Large intestine (tissue), 3 donors: ENCODE data around the gene SORCS2. TPM values are rescaled to one million over a fixed set of nuclear protein-coding genes. Genes with fewer than 3 reads are reported as not detected.
"Not testable (repeated sequence)": the region's sequence is repeated elsewhere in the genome, so short reads cannot be mapped to it uniquely, and the experiment has no call there.

ENCODE experiments used
- DNase-seq, 2 donors: peaks; one replicate each; pipeline versions ENCODE4 v3.0.0 to v3.0.0-alpha.2; 2013
- H3K27ac ChIP-seq: one replicate; pipeline ENCODE4 v1.5.1; 2013; ENCODE audit warnings: low read length
- H3K27me3 ChIP-seq: 2 replicates; pipeline ENCODE4 v1.6.1; 2013; ENCODE audit warnings: low read length; ENCODE audit not compliant: control insufficient read depth, insufficient read depth
- H3K36me3 ChIP-seq: 2 replicates; pipeline ENCODE4 v1.6.1; 2013; ENCODE audit warnings: low read length; ENCODE audit not compliant: control insufficient read depth, insufficient read depth
- H3K4me1 ChIP-seq: one replicate; pipeline ENCODE4 v1.6.1; 2013; ENCODE audit warnings: low read length; ENCODE audit not compliant: control insufficient read depth, insufficient read depth
- H3K4me3 ChIP-seq: one replicate; pipeline ENCODE4 v1.5.1; 2013; ENCODE audit warnings: low read length
- H3K9me3 ChIP-seq: one replicate; pipeline ENCODE4 v1.6.1; 2013; ENCODE audit warnings: mild to moderate bottlenecking, low read depth, low read length, moderate library complexity; ENCODE audit not compliant: control insufficient read depth
- WGBS: methylation state at CpG from one replicate; pipeline ENCODE4 v1.1.5; 2013; ENCODE audit warnings: low lambda C conversion rate; ENCODE audit not compliant: insufficient coverage; 5-methylcytosine and 5-hydroxymethylcytosine counted together
- polyA plus RNA-seq: library from polyadenylated mRNA; unstranded; fragments of 120-200 nt; gene quantifications from one replicate; pipeline ENCODE4 v1.2.1, GENCODE V29; 2013

Gene SORCS2
- polyA plus RNA-seq, 1 donor = 3.6 TPM

DNA sequence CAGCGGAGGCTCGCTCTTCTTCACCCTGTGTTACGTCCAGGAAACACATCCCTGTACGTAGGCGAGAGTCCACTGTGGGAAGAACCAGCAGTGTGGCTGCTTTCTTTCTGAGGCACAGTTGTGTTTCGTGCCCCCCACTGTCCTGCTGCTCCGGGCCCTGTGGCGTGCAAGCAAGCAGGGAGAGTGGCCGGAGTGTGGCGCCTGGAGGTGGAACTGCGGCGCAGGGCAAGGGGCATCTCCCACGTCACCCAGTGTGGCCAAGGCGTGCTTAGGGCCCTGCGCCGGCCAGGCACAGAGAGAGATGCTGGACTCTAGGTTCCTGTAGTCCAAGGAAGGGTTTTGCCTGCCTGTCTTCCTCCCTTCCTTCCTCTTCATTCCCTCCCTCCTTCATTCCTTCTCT, 255.7 kb downstream of the SORCS2 start:
- H3K9me3 ChIP-seq = no peaks in the 10 kb centered on the region
- H3K4me3 ChIP-seq = no peak overlapping the region
- no peak overlapping the region for H3K27ac ChIP-seq
- H3K27me3 ChIP-seq = peaks cover 3% of the 10 kb centered on the region
- DNase-seq = no peak
- no peaks in the 10 kb centered on the region for H3K4me1 ChIP-seq
- no CpG with 5 or more reads among the region's 16 CpGs for WGBS
- no peaks in the 10 kb centered on the region for H3K36me3 ChIP-seq

DNA sequence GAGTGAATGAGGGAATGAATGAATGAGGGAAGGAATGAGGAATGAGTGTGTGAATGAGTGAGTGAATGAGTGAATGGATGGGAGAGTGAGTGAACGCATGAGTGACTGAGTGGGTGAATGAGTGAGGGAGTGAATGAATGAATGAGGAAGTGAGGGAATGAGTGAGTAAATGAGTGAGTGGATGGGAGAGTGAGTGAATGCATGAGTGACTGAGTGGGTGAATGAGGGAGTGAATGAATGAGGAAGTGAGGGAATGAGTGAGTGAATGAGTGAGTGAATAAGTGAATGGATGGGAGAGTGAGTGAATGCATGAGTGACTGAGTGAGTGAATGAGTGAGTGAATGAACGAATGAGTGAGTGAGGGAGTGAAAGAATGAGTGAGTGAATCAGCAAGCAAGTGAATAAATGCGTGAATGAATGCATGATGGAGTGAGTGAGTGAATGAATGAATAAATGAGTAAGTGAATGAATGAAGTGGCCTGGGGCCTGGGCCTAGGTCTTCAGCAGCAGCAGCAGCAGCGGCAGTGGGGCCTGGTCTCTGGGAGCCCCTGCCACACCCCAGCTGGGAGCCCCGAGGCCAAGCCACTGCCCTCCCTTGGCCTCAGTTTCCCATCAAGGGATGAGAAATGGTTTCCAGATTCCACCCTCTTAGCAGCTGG, 258.6 kb downstream of the SORCS2 start:
- no peaks in the 10 kb centered on the region for H3K4me1 ChIP-seq
- no peak overlapping the region for H3K4me3 ChIP-seq
- peaks cover 3% of the 10 kb centered on the region for H3K27me3 ChIP-seq
- no peaks in the 10 kb centered on the region for H3K36me3 ChIP-seq
- H3K9me3 ChIP-seq = no peaks in the 10 kb centered on the region
- no peak for DNase-seq
- no peak overlapping the region for H3K27ac ChIP-seq
- 77% methylated on average over 3 of the region's 5 CpGs for WGBS

DNA sequence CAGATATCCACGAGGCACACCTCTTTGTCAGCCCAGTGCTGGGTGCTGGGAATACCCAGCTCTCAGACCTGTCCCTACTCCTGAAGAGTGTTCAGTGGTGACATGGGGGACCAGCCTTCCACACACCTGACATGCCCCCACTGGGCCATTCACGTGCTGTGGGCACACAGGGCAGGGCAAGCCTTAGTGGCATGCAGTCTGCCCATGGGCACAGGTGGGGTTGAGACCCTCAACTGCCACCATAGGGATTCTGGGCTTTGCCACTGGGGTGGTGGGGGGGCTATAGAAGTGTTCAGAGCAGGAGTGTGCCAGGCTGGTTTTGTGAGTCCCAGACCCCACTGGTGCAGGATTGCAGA, 259.1 kb downstream of the SORCS2 start:
- Histone ChIP-seq H3K4me1 (no peaks in the 10 kb centered on the region), H3K27me3 (peaks cover 3% of the 10 kb centered on the region), H3K4me3 (no peak overlapping the region)

DNA sequence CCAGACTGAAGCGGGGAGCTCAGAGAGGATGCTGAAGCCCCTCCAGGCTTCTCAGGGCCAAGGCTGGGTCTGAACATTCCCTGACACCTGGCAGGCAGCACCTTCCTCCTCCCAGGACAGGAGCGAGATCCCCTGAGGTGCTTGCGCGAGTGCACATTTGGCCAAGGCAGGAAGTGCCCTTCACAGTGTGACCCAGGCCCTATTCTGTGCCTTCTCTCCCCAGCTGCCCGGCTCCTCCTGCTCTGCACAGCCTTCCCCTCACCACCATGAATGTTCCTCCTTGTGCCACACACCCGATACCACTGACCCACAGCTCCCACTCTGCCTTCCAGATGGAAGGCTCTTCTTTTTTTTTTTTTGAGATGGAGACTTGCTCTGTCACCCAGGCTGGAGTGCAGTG, 259.5 kb downstream of the SORCS2 start:
- Histone ChIP-seq H3K27me3 (peaks cover 2% of the 10 kb centered on the region), H3K4me1 (no peaks in the 10 kb centered on the region), H3K27ac (no peak overlapping the region), H3K4me3 (no peak overlapping the region), H3K36me3 (no peaks in the 10 kb centered on the region), H3K9me3 (no peaks in the 10 kb centered on the region)
- WGBS = no CpG with 5 or more reads among the region's 6 CpGs
- no peak for DNase-seq

More for the DNA sequence above, 259.1 kb downstream of the SORCS2 start:
- Histone ChIP-seq H3K9me3 (no peaks in the 10 kb centered on the region), H3K27ac (no peak overlapping the region), H3K36me3 (no peaks in the 10 kb centered on the region)
- DNase-seq = no peak
- WGBS = no CpG with 5 or more reads among the region's 2 CpGs

DNA sequence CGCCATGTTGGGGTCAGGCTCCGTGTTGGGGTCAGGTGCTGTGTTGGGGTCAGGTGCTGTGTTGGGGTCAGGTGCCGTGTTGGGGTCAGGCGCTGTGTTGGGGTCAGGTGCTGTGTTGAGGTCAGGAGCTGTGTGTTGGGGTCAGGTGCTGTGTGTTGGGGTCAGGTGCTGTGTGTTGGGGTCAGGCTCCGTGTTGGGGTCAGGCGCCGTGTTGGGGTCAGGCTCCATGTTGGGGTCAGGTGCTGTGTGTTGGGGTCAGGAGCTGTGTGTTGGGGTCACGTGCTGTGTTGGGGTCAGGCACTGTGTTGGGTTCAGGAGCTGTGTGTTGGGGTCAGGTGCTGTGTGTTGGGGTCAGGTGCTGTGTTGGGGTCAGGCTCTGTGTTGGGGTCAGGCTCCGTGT, 260.5 kb downstream of the SORCS2 start:
- H3K4me3 ChIP-seq, DNase-seq, H3K4me1 ChIP-seq, H3K36me3 ChIP-seq, H3K27ac ChIP-seq, H3K9me3 ChIP-seq, H3K27me3 ChIP-seq: not testable (repeated sequence)
- no CpG with 5 or more reads among the region's 9 CpGs for WGBS

DNA sequence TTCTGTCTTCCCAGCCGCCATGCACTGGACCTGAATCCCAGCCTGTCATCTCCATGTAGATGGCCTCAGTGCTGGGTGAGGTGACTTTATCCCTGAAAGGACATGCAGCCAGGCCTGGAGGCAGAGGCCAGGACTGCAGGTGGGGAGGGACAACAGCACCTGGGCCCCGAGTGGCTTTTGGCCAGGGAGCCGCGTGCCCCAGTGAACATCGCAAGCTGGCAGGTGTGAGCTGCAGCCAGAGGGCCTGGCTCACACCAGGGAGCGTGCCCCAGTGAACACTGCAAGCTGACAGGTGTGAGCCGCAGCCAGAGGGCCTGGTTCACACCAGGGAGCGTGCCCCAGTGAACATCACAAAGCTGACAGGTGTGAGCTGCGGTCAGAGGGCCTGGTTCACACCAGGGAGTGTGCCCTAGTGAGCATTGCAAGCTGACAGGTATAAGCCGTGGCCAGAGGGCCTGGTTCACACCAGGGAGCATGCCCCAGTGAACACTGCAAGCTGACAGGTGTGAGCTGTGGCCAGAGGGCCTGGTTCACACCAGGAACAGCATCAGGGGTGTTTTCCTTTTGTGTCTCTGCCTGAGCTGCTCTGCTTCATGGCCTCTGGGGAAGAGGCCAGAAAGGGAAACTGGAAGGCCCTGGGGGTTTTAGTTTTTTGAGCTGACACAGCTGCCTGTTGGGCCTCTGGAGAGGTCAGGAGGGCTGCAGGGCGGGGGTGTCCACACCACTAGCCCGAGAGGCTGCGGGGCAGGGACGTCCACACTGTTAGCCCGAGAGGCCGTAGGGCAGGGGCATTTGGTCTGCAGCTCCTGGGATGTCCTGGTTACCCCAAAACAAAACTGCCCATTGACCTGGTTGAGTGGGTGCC, 265.1 kb downstream of the SORCS2 start:
- H3K9me3 ChIP-seq = no peaks in the 10 kb centered on the region
- peaks cover 4% of the 10 kb centered on the region for H3K27me3 ChIP-seq
- no peak for DNase-seq
- H3K27ac ChIP-seq = no peak overlapping the region
- H3K4me3 ChIP-seq = no peak overlapping the region
- WGBS = no CpG with 5 or more reads among the region's 16 CpGs
- H3K4me1 ChIP-seq = peaks cover 4% of the 10 kb centered on the region
- H3K36me3 ChIP-seq = no peaks in the 10 kb centered on the region

DNA sequence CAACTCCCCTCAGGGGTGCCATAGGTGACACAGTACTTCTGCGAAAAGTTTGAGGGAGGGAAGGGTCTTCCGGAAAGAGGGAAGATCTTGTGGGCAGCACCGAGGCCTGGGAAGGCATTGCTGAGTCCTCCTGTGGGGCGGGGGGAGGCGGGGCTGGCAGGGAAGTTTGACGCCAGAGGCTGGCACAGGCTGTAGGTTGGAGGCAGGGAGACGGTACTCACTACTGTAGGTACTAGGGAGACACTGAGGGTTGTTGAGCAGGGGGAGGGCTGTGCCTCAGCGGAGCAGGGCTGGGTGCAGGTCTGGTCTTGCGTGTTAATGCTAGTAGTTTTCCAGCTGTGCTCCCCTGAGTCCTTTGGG, 265.7 kb downstream of the SORCS2 start:
- WGBS = no CpG with 5 or more reads among the region's 9 CpGs
- no peak overlapping the region for H3K4me3 ChIP-seq
- H3K4me1 ChIP-seq = peaks cover 5% of the 10 kb centered on the region
- H3K9me3 ChIP-seq = no peaks in the 10 kb centered on the region
- DNase-seq = no peak
- H3K36me3 ChIP-seq = no peaks in the 10 kb centered on the region
- H3K27me3 ChIP-seq = peaks cover 8% of the 10 kb centered on the region
- no peak overlapping the region for H3K27ac ChIP-seq

DNA sequence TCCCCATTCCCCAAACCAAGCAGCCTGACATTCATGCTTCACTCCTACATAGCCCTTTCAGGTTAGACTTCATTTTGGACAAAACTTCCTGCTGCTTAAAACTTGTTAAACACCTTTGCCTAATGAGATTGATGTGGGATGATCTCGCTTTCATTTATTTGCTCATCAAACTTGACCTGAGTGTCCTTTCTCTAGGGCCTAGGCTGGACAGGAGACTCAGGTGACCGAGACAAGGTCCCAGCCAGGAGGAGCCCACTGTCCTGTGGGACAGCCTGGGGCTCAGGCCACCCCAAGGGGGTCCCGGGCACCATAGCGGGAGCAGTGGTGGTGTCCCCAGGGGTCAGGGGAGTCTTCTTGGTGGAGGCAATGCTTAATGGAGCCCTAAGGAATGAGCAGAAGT, 266.1 kb downstream of the SORCS2 start:
- Histone ChIP-seq H3K4me1 (peaks cover 5% of the 10 kb centered on the region), H3K4me3 (no peak overlapping the region), H3K36me3 (no peaks in the 10 kb centered on the region), H3K27ac (no peak overlapping the region), H3K9me3 (no peaks in the 10 kb centered on the region), H3K27me3 (peaks cover 8% of the 10 kb centered on the region)
- DNase-seq = no peak
- WGBS = no CpG with 5 or more reads among the region's 4 CpGs

DNA sequence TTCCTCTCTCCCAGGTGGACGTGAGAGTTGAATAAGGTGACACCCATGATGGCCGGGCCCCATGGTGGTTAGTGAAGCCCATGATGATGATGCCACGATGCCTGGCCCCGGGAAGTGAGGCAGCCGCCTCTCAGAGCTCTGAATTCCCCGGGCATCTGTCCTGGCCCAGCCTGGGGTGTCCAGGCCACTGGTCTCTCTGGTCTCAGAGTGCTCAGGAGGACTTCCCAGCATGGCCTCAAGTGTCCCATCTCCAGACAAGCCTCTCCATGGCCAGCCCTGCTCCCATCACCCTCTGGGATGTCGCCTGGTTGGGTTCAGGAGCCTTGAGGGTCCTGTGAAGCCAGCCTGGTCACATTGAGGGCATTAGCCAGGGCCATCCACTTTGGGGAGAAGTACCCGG, 267.1 kb downstream of the SORCS2 start:
- no CpG with 5 or more reads among the region's 8 CpGs for WGBS
- Histone ChIP-seq H3K4me3 (no peak overlapping the region), H3K36me3 (no peaks in the 10 kb centered on the region), H3K4me1 (peaks cover 5% of the 10 kb centered on the region), H3K27me3 (peaks cover 8% of the 10 kb centered on the region), H3K9me3 (no peaks in the 10 kb centered on the region), H3K27ac (no peak overlapping the region)
- DNase-seq = no peak

DNA sequence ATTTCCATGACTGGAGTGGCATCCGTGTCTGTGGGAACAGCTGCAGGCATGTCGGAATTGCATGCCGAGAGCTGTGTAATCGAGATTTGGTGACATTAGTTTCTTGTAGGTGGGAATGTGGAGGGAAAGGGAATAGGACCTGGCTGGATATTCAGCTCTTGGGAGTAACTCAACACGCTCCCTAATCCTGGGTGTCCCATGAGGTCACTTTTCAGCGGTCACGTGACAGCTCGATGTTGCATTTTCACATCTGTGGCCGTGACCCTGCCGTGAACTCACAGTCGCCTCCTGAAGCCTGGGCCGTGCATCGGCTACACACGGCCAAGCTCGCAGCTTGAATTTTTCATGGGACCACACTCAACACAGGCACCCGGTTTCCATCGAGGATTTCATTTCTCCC, 268.2 kb downstream of the SORCS2 start:
- no peaks in the 10 kb centered on the region for H3K9me3 ChIP-seq
- peak in 1 of 2 donors; percentile 17 for DNase-seq
- no CpG with 5 or more reads among the region's 17 CpGs for WGBS

DNA sequence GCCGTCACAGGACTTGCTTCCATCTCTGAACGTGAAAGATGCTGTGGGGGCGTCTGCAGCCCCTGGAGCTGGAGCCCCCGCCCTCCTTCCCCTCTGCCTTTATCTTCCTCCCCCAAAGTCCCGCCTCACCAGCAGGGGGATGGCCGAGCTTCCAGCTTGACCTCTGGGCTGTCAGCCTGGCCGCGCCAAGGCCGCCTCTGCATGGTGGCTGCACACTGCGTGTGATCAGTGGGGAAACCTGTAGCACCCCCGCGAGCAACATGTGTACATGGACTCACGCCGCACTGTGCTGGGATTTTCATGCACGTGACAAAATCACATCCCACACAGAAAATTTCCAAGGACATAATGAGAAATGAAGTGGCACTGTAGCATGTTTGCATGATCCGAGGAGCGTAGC, 268.9 kb downstream of the SORCS2 start:
- Histone ChIP-seq H3K9me3 (peaks cover 3% of the 10 kb centered on the region), H3K4me1 (peaks cover 5% of the 10 kb centered on the region), H3K36me3 (no peaks in the 10 kb centered on the region), H3K4me3 (no peak overlapping the region), H3K27ac (no peak overlapping the region), H3K27me3 (peaks cover 8% of the 10 kb centered on the region)
- WGBS = no CpG with 5 or more reads among the region's 17 CpGs
- no peak for DNase-seq

More for the DNA sequence above, 268.2 kb downstream of the SORCS2 start:
- Histone ChIP-seq H3K36me3 (no peaks in the 10 kb centered on the region), H3K4me3 (no peak overlapping the region), H3K4me1 (peaks cover 5% of the 10 kb centered on the region), H3K27ac (no peak overlapping the region), H3K27me3 (peaks cover 8% of the 10 kb centered on the region)
